AG09319 (cell line): ENCODE results near the gene PRDM4.

Source experiments
- DNase-seq: peaks from one replicate; pipeline ENCODE4 v3.0.0-alpha.2; 2010; ENCODE audit warnings: low read depth; ENCODE audit errors: extremely low read depth
- CTCF ChIP-seq: IDR thresholded peaks from 2 replicates; pipeline ENCODE4 v1.5.1; 2011; ENCODE audit warnings: low read depth, mild to moderate bottlenecking, inconsistent platforms, low read length, moderate library complexity

PRDM4 gene

GRCh38 chr12:107684029-107684795 is 76.7 kb downstream of the PRDM4 start:
- TF ChIP-seq CTCF: no peak
- DNase-seq: no peak
